ENCODE data around the gene ADCY7.

DNA sequence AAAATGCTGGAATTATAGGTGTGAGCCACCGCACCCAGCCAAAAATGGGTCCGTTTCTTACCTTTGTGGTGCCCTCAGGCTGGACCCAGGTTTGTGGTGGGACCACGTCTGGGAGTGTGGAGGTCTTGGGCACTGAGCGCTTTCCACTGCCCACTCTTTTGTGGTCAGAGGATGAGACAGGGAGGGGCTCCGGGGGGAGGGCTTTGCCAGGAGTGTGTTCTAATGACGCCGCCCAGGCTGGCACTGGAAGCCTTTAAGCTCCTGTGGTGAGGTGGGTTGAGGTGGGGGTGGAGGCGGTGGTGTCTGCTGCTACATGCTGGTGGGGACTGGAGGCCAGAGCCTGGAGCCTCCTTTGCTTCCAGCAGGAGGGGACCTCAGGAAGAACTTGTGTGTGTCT, 12.8 kb upstream of the ADCY7 start:
- TF ChIP-seq, protein P1, sequence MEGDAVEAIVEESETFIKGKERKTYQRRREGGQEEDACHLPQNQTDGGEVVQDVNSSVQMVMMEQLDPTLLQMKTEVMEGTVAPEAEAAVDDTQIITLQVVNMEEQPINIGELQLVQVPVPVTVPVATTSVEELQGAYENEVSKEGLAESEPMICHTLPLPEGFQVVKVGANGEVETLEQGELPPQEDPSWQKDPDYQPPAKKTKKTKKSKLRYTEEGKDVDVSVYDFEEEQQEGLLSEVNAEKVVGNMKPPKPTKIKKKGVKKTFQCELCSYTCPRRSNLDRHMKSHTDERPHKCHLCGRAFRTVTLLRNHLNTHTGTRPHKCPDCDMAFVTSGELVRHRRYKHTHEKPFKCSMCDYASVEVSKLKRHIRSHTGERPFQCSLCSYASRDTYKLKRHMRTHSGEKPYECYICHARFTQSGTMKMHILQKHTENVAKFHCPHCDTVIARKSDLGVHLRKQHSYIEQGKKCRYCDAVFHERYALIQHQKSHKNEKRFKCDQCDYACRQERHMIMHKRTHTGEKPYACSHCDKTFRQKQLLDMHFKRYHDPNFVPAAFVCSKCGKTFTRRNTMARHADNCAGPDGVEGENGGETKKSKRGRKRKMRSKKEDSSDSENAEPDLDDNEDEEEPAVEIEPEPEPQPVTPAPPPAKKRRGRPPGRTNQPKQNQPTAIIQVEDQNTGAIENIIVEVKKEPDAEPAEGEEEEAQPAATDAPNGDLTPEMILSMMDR (IDR thresholded peaks at IDR 0.05; ENCODE audit: low read length) = no peak
- TF ChIP-seq EZH2 (optimal IDR thresholded peaks at IDR 0.05; ENCODE audit: low read depth, low read length) (no peak), EZH2phosphoT487 (IDR thresholded peaks at IDR 0.05; ENCODE audit: low read length) (no peak)

Measured in MM.1S (cell line).